Osteoblast (primary cell): Measurements from ENCODE around the gene ARHGAP28. TPM values are rescaled to one million over a fixed set of nuclear protein-coding genes. Genes with fewer than 3 reads are reported as not detected.

Experiments
- DNase-seq: peaks from one replicate; pipeline ENCODE4 v3.0.0; 2011; ENCODE audit warnings: low spot score, mixed read lengths; ENCODE audit not compliant: insufficient read length; ENCODE audit errors: missing footprints
- H2AFZ ChIP-seq: 2 replicates; pipeline ENCODE4 v1.6.0; 2011; ENCODE audit warnings: mild to moderate bottlenecking, low read length
- H3K27ac ChIP-seq: 2 replicates; pipeline ENCODE4 v1.5.1; 2011; ENCODE audit warnings: mild to moderate bottlenecking, low read depth, low read length, moderate library complexity
- H3K27me3 ChIP-seq: 2 replicates; pipeline ENCODE4 v1.6.0; 2012; ENCODE audit warnings: mild to moderate bottlenecking, control low read depth, inconsistent platforms, low read length, moderate library complexity; ENCODE audit not compliant: insufficient read depth
- H3K36me3 ChIP-seq: 2 replicates; pipeline ENCODE4 v1.5.1; 2011; ENCODE audit warnings: mild to moderate bottlenecking, low read length, control low read depth, moderate library complexity; ENCODE audit not compliant: insufficient read depth
- H3K4me1 ChIP-seq: 2 replicates; pipeline ENCODE4 v1.5.1; 2011; ENCODE audit warnings: mild to moderate bottlenecking, low read length, control low read depth, moderate library complexity; ENCODE audit not compliant: insufficient read depth
- H3K4me2 ChIP-seq: 2 replicates; pipeline ENCODE4 v1.6.0; 2011; ENCODE audit warnings: mild to moderate bottlenecking, low read length; ENCODE audit not compliant: insufficient read depth
- H3K4me3 ChIP-seq: fragments of 200-600 bp; sonication (generic); 3 replicates; pipeline ENCODE4 v1.5.1; 2012; ENCODE audit warnings: mild to moderate bottlenecking, low read length, inconsistent platforms; ENCODE audit not compliant: insufficient read depth
- H3K79me2 ChIP-seq: 2 replicates; pipeline ENCODE4 v1.6.0; 2012; ENCODE audit warnings: mild to moderate bottlenecking, low read length, control low read depth, inconsistent platforms; ENCODE audit not compliant: insufficient read depth
- H3K9me3 ChIP-seq: 2 replicates; pipeline ENCODE4 v1.5.1; 2011; ENCODE audit warnings: low read depth, low read length, control low read depth
- H4K20me1 ChIP-seq: 2 replicates; pipeline ENCODE4 v1.6.0; 2012; ENCODE audit warnings: mild to moderate bottlenecking, low read length, control low read depth; ENCODE audit not compliant: insufficient read depth
- total RNA-seq: library from RNA; depleted of rRNA; stranded (reverse); fragments of >200 nt; gene quantifications from 2 replicates; pipeline ENCODE4 v1.2.3, GENCODE V29; 2012
- TF ChIP-seq, protein P1 (sequence below): IDR thresholded peaks from 2 replicates; pipeline ENCODE4 v1.5.1; 2011; ENCODE audit warnings: mild to moderate bottlenecking, low read depth, low read length, moderate library complexity; ENCODE audit errors: extremely low read depth

The ARHGAP28 gene
- total RNA-seq, 1 donor: 23.9 TPM

DNA sequence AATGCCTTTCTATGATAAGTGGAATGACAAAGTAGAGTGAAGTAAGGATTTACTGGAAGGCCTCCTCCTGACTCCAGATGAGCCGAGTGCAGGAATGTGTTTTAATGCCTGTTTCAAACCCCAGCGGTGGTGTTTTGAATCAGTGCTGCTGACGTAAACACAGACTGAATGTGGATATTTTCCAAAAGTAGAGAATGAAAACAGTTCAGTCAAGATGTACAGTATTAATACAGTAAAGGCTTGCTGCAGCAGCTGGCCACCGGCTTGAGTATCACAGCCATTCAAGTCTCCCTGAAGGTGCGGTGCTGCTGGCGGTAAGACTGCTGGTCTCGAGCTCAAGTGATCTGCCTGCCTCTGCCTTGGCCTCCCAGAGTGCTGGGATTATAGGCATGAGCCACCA, 46.7 kb downstream of the ARHGAP28 start:
- no peak overlapping the region for H3K4me2 ChIP-seq
- H3K79me2 ChIP-seq: no peaks in the 10 kb centered on the region
- peaks cover 4% of the 10 kb centered on the region for H3K4me1 ChIP-seq
- no peaks in the 10 kb centered on the region for H4K20me1 ChIP-seq
- no peak overlapping the region for H3K4me3 ChIP-seq
- H3K9me3 ChIP-seq: no peaks in the 10 kb centered on the region
- DNase-seq: peak; percentile 22
- H3K27me3 ChIP-seq: no peaks in the 10 kb centered on the region
- H3K27ac ChIP-seq: no peak overlapping the region
- TF ChIP-seq, protein P1, sequence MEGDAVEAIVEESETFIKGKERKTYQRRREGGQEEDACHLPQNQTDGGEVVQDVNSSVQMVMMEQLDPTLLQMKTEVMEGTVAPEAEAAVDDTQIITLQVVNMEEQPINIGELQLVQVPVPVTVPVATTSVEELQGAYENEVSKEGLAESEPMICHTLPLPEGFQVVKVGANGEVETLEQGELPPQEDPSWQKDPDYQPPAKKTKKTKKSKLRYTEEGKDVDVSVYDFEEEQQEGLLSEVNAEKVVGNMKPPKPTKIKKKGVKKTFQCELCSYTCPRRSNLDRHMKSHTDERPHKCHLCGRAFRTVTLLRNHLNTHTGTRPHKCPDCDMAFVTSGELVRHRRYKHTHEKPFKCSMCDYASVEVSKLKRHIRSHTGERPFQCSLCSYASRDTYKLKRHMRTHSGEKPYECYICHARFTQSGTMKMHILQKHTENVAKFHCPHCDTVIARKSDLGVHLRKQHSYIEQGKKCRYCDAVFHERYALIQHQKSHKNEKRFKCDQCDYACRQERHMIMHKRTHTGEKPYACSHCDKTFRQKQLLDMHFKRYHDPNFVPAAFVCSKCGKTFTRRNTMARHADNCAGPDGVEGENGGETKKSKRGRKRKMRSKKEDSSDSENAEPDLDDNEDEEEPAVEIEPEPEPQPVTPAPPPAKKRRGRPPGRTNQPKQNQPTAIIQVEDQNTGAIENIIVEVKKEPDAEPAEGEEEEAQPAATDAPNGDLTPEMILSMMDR: no peak
- no peaks in the 10 kb centered on the region for H3K36me3 ChIP-seq
- no peak overlapping the region for H2AFZ ChIP-seq

DNA sequence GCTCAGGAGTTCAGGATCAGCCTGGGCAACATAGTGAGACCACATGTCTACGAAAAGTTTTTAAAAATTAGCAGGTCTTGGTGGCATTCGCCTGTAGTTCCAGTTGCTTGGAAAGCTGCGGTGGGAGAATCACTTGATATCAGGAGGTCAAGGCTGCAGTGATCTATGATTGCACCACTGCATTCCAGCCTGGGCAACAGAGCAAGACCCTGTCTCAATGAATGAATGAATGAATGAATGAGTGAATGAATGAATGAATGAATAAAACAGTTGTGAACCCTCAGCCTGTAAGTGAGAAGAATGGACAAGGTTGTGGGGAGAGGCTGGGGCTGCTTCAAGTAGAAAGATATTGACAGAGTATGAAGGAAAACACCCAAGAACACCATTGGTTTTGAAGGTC, 48.0 kb downstream of the ARHGAP28 start:
- Histone ChIP-seq H4K20me1 (no peaks in the 10 kb centered on the region), H3K36me3 (no peaks in the 10 kb centered on the region), H3K4me3 (no peak overlapping the region), H3K79me2 (no peaks in the 10 kb centered on the region), H3K4me2 (no peak overlapping the region), H3K4me1 (peaks cover 15% of the 10 kb centered on the region), H3K27me3 (no peaks in the 10 kb centered on the region), H3K9me3 (no peaks in the 10 kb centered on the region), H3K27ac (no peak overlapping the region), H2AFZ (no peak overlapping the region)
- TF ChIP-seq, protein P1: no peak
- DNase-seq: no peak

DNA sequence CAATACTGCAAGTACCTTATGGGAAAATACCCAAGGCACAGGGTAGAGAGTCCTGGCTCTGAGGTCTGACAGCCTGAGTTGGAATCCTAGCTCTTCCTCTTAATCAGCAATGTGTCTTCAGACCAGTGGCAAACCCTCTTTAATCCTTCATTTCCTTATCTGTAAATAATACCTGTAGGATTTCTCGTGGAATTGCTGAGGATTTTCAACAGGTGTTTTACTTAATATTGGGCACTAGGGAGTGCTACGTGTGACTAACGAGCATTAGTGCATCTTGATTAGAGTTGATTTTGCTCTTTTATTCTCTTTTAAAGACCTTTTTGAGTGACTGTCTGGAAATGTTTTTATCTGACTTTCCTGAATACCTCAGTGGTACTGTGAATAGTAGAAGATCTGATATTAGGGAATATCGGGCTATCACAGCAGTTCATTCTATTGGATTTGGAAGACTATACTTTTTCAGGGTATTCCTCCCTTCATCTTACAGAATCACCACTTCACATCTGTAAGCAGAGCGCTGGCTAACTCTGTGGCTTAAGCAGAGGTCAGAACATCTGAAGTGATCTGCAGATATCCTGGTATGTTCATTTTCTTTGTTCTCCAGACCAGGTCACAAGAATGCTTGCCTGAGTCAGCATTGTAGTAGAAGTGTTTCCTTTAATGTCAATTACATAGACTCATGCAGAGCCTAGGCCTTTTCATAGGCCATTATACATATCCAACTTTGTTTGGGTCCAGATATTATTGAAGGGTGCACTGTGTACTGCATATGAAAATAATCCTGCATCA, 49.1 kb downstream of the ARHGAP28 start:
- no peak for DNase-seq
- Histone ChIP-seq H3K27ac (no peak overlapping the region), H3K9me3 (no peaks in the 10 kb centered on the region), H3K27me3 (no peaks in the 10 kb centered on the region), H3K79me2 (no peaks in the 10 kb centered on the region), H2AFZ (no peak overlapping the region), H4K20me1 (no peaks in the 10 kb centered on the region), H3K4me1 (peaks cover 15% of the 10 kb centered on the region), H3K4me2 (no peak overlapping the region), H3K4me3 (no peak overlapping the region), H3K36me3 (no peaks in the 10 kb centered on the region)
- TF ChIP-seq, protein P1: no peak

DNA sequence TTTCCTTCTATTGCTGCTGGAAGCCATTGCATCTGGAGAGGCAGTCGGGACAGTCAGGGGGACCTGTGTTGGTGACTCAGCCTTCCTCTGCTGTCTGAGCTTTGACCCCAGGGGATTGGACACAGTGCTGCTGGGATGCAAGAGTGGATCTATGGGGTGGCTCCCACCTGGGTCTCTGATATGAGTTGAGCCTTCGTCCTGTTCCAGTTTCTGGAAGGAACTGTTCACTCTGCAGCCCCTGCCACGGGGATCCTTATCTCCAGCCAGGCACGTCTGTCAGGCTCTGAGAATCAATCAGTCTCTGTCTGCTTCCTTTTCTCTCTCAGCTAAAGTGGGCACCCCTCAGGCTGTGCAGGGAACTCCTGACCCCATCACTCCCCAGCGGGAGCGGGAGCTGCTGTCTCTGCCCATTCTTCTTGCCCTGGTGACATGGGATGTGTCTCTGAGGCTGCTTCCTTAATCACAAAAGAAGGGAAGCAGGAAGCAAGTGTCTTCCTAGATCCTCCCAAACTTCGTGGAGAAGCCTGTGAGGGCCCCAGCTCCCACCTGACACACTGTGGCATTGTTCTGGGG, 51.7 kb downstream of the ARHGAP28 start:
- H3K9me3 ChIP-seq: no peaks in the 10 kb centered on the region
- DNase-seq: peak; percentile 46
- H3K4me2 ChIP-seq: peak overlapping the region; percentile 39
- no peak overlapping the region for H3K27ac ChIP-seq
- TF ChIP-seq, protein P1: no peak
- no peaks in the 10 kb centered on the region for H3K27me3 ChIP-seq
- peaks cover 15% of the 10 kb centered on the region for H3K4me1 ChIP-seq
- H4K20me1 ChIP-seq: no peaks in the 10 kb centered on the region
- H3K36me3 ChIP-seq: no peaks in the 10 kb centered on the region
- no peak overlapping the region for H3K4me3 ChIP-seq
- H2AFZ ChIP-seq: peak overlapping the region; percentile 72
- H3K79me2 ChIP-seq: no peaks in the 10 kb centered on the region
